Skeletal muscle cell (primary cell): ENCODE measurements around the gene MSI2.

ENCODE experiments used
- DNase-seq: peaks from one replicate; pipeline ENCODE4 v3.0.0-alpha.2; 2010; ENCODE audit warnings: low read depth
- H3K4me3 ChIP-seq: 2 replicates; pipeline ENCODE4 v1.5.1; 2011; ENCODE audit warnings: low read depth, mild to moderate bottlenecking, control low read depth, low read length, moderate library complexity

Gene MSI2

GRCh38 chr17:57418463-57419246 is 162.3 kb downstream of the MSI2 start:
- no peak for DNase-seq
- no peak overlapping the region for H3K4me3 ChIP-seq

- H3K4me3 ChIP-seq, result no peak overlapping the region
- DNase-seq, result no peak
These were observed 163.7 kb downstream of the MSI2 start for GRCh38 chr17:57419940-57420550.

GRCh38 chr17:57420734-57421717 is 164.7 kb downstream of the MSI2 start:
- H3K4me3 ChIP-seq, result no peak overlapping the region
- DNase-seq, result no peak

- DNase-seq, result no peak
- H3K4me3 ChIP-seq, result no peak overlapping the region
These were observed 166.3 kb downstream of the MSI2 start for GRCh38 chr17:57422574-57423164.

GRCh38 chr17:57423541-57423940 is 167.2 kb downstream of the MSI2 start:
- no peak for DNase-seq
- no peak overlapping the region for H3K4me3 ChIP-seq

GRCh38 chr17:57424273-57424672 is 167.9 kb downstream of the MSI2 start:
- H3K4me3 ChIP-seq, result no peak overlapping the region

GRCh38 chr17:57424777-57425188 is 168.5 kb downstream of the MSI2 start:
- H3K4me3 ChIP-seq, result no peak overlapping the region
- DNase-seq, result no peak

More at GRCh38 chr17:57424273-57424672, 167.9 kb downstream of the MSI2 start:
- no peak for DNase-seq

- no peak overlapping the region for H3K4me3 ChIP-seq
- no peak for DNase-seq
These were observed 169.1 kb downstream of the MSI2 start for GRCh38 chr17:57425431-57425830.

- no peak for DNase-seq
These were observed 169.9 kb downstream of the MSI2 start for GRCh38 chr17:57425903-57426880.

GRCh38 chr17:57429966-57430365 is 173.6 kb downstream of the MSI2 start:
- DNase-seq, result no peak
- no peak overlapping the region for H3K4me3 ChIP-seq

More at GRCh38 chr17:57425903-57426880, 169.9 kb downstream of the MSI2 start:
- H3K4me3 ChIP-seq, result no peak overlapping the region

GRCh38 chr17:57431415-57431814 is 175.1 kb downstream of the MSI2 start:
- no peak for DNase-seq
- H3K4me3 ChIP-seq, result no peak overlapping the region

- no peak for DNase-seq
These were observed 176.4 kb downstream of the MSI2 start for GRCh38 chr17:57432507-57433277.

GRCh38 chr17:57433452-57433851 is 177.1 kb downstream of the MSI2 start:
- DNase-seq, result no peak
- no peak overlapping the region for H3K4me3 ChIP-seq

More at GRCh38 chr17:57432507-57433277, 176.4 kb downstream of the MSI2 start:
- H3K4me3 ChIP-seq, result no peak overlapping the region

- DNase-seq, result no peak
- H3K4me3 ChIP-seq, result no peak overlapping the region
These were observed 178.0 kb downstream of the MSI2 start for GRCh38 chr17:57434361-57434760.

- no peak for DNase-seq
- no peak overlapping the region for H3K4me3 ChIP-seq
These were observed 180.2 kb downstream of the MSI2 start for GRCh38 chr17:57436565-57436964.

GRCh38 chr17:57438066-57438731 is 181.9 kb downstream of the MSI2 start:
- no peak for DNase-seq
- H3K4me3 ChIP-seq, result no peak overlapping the region

- no peak overlapping the region for H3K4me3 ChIP-seq
- DNase-seq, result no peak
These were observed 183.3 kb downstream of the MSI2 start for GRCh38 chr17:57439651-57440050.
